Measurements from ENCODE around the gene CFAP410.
"Not testable (repeated sequence)": the region's sequence is repeated elsewhere in the genome, so short reads cannot be mapped to it uniquely, and the experiment has no call there.

CFAP410 gene

DNA sequence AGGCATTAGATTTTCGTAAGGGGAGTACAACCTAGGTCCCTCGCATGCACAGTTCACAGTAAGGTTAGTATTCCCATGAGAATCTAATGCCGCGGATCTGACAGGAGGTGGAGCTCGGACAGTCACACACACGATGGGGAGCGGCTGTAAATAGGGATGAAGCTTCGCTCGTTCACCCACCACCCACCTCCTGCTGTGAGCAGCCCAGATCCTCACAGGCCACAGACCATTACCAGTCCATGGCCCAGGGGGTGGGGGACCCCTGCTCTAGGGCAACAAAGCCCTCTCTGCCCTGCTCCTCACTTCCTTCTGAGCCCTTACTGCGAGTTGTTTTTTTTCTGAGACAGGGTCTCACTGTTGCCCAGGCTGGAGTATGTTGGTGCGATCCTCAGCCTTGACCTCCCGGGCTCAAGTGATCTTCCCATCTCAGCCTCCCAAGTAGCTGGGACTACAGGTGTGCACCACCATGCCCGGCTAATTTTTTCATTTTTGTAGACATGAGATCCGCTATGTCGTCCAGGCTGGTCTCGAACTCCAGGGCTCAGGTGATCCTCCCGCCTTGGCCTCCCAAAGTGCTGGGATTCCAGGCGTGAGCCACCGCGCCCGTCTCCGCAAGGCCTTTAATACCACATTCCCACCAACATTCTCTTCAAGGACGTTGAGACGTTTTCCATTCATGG lies 35.6 kb upstream of the CFAP410 start:
- Mint-ChIP-seq H3K4me1 (peaks cover 18% of the 10 kb centered on the region), H3K36me3 (peaks cover 6% of the 10 kb centered on the region), H3K9me3 (no peaks in the 10 kb centered on the region), H3K4me3 (peak overlapping the region; percentile 19), H3K27me3 (no peaks in the 10 kb centered on the region), H3K27ac (no peak overlapping the region)

- Mint-ChIP-seq H3K27me3 (no peaks in the 10 kb centered on the region), H3K36me3 (peaks cover 8% of the 10 kb centered on the region), H3K27ac (no peak overlapping the region), H3K4me3 (no peak overlapping the region), H3K4me1 (peaks cover 18% of the 10 kb centered on the region), H3K9me3 (no peaks in the 10 kb centered on the region)
Measured at GRCh38 chr21:44372616-44373015, 33.4 kb upstream of the CFAP410 start.

DNA sequence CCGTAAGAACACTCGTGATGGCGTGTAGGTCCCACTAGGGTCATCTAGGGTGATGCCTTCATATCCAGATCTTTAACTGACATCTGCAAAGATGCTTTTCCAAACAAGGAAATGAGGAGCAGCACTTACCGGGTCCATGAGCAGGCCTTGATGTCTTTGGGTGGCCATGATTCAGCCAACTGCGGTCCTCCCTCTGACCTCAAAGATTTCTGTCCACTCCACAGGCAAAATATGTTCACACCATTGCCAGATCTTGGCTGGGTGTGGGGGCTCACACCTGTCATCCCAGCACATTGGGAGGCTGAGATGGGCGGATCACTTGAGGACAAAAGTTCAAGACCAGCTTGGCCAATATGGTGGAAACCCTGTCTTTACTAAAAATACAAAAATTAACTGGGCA lies 32.4 kb upstream of the CFAP410 start:
- H3K4me1 Mint-ChIP-seq = peaks cover 18% of the 10 kb centered on the region
- H3K4me3 Mint-ChIP-seq = no peak overlapping the region
- no peak overlapping the region for H3K27ac Mint-ChIP-seq
- no peaks in the 10 kb centered on the region for H3K27me3 Mint-ChIP-seq
- H3K9me3 Mint-ChIP-seq = no peaks in the 10 kb centered on the region
- H3K36me3 Mint-ChIP-seq = peaks cover 8% of the 10 kb centered on the region

DNA sequence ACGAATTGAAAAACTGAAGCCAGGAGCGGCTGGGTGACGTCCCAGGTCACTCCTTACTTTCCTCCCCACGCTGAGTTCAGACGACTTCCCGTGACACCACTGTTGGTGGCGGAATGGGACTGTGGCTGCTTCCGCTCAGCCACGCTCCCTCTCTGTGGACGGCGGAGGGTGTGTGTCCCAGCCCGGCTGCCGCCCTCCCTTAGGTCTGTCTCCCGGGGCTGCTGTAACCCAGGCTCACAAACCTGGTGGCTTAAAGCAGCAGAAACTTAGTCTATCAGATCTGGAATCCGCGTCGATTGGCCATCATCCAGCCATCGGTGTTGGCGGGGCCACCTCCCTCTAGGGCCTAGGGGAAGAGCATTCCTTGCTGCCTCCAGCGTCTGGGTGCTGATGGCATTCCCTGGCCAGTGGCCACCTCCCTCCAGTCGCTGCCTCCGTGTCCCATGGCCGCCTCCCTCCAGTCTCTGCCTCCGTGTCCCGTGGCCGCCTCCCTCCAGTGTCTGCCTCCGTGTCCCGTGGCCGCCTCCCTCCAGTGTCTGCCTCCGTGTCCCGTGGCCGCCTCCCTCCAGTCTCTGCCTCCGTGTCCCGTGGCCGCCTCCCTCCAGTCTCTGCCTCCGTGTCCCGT lies 31.7 kb upstream of the CFAP410 start:
- Mint-ChIP-seq H3K9me3 (no peaks in the 10 kb centered on the region), H3K27ac (no peak overlapping the region), H3K27me3 (no peaks in the 10 kb centered on the region), H3K4me3 (no peak overlapping the region), H3K36me3 (peaks cover 8% of the 10 kb centered on the region), H3K4me1 (peaks cover 16% of the 10 kb centered on the region)

- H3K36me3 Mint-ChIP-seq = peaks cover 5% of the 10 kb centered on the region
- no peaks in the 10 kb centered on the region for H3K9me3 Mint-ChIP-seq
- H3K4me3 Mint-ChIP-seq = no peak overlapping the region
- no peaks in the 10 kb centered on the region for H3K27me3 Mint-ChIP-seq
- peaks cover 8% of the 10 kb centered on the region for H3K4me1 Mint-ChIP-seq
- H3K27ac Mint-ChIP-seq = no peak overlapping the region
Measured at GRCh38 chr21:44370027-44370735, 31.0 kb upstream of the CFAP410 start.

GRCh38 chr21:44368711-44369446 lies 29.7 kb upstream of the CFAP410 start:
- peaks cover 3% of the 10 kb centered on the region for H3K4me1 Mint-ChIP-seq

DNA sequence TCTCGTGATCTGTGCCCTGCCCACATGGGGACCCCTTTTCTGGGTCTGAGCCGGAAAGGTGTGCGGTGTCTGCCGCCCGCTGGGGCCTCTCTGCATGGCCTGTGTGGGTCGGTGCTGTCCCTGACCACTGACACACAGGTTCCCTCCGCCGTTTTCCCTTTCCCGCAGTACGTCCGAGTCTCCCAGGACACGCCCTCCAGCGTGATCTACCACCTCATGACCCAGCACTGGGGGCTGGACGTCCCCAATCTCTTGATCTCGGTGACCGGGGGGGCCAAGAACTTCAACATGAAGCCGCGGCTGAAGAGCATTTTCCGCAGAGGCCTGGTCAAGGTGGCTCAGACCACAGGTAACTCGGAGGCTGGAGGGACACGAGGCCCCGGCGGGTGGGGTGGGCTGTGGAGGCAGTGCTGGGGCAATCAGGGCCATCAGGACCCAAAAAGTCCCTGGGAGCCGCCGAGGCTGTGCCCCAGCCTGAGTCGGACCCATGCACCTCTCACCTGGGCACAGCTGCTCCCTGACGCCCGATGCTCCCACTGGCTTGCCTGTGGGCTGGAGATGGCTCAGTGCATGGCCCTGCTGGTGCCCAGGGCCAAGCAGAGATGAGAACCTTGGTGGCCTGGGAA lies 27.5 kb upstream of the CFAP410 start:
- Mint-ChIP-seq H3K4me1 (no peaks in the 10 kb centered on the region), H3K27ac (no peak overlapping the region), H3K4me3 (no peak overlapping the region), H3K36me3 (peaks cover 9% of the 10 kb centered on the region), H3K27me3 (no peaks in the 10 kb centered on the region), H3K9me3 (no peaks in the 10 kb centered on the region)

More at GRCh38 chr21:44368711-44369446, 29.7 kb upstream of the CFAP410 start:
- Mint-ChIP-seq H3K9me3 (no peaks in the 10 kb centered on the region), H3K27ac (no peak overlapping the region), H3K27me3 (no peaks in the 10 kb centered on the region), H3K36me3 (peaks cover 5% of the 10 kb centered on the region), H3K4me3 (no peak overlapping the region)

- H3K27me3 Mint-ChIP-seq = no peaks in the 10 kb centered on the region
- H3K36me3 Mint-ChIP-seq = peaks cover 9% of the 10 kb centered on the region
- H3K4me3 Mint-ChIP-seq = no peak overlapping the region
Measured at GRCh38 chr21:44365967-44366585, 26.9 kb upstream of the CFAP410 start.

GRCh38 chr21:44365251-44365966 lies 26.2 kb upstream of the CFAP410 start:
- no peaks in the 10 kb centered on the region for H3K27me3 Mint-ChIP-seq
- peaks cover 9% of the 10 kb centered on the region for H3K36me3 Mint-ChIP-seq
- H3K27ac Mint-ChIP-seq = no peak overlapping the region
- no peak overlapping the region for H3K4me3 Mint-ChIP-seq
- H3K9me3 Mint-ChIP-seq = no peaks in the 10 kb centered on the region
- no peaks in the 10 kb centered on the region for H3K4me1 Mint-ChIP-seq

More at GRCh38 chr21:44365967-44366585, 26.9 kb upstream of the CFAP410 start:
- Mint-ChIP-seq H3K9me3 (no peaks in the 10 kb centered on the region), H3K27ac (no peak overlapping the region), H3K4me1 (no peaks in the 10 kb centered on the region)

DNA sequence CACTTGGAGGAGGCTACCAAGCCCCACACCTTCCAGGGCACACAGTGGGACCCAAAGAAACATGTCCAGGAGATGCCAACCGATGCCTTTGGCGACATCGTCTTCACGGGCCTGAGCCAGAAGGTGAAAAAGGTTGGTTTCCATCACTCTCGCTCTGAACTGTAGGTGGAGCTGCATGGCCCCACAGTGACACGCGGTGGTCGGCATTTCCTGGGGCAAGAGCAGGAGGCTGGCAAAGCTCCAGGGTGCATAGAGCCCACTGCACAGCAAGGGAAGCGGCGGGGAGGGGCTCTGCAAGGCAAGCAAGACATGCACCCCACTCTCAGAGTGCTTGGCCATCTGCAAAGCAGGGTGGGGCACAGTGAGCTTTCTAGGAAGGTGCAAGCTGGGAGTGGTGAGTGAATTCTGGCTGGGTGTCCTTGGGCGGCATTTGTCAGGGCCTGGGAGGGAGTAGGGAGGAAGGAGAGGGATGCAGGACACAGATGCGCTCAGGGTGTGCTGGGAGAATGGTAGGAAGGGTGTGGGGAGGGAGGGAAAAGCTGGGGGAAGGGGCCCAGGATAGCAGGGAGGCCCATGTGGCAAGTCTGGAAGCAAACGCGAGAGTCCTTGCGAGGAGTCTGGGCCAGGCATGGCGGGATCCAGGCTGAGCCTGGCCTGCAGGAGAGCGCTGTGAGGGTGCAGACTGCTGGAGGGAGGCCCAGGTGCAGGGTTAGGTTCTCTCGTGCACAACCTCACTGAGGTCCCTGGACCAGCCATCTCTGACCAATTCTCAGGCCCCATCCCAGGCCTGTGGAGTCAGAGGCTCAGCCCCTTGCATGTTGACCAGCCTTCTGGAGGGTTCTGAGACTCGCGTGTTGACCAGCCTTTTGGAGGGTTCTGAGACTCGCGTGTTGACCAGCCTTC lies 25.2 kb upstream of the CFAP410 start:
- Mint-ChIP-seq H3K36me3 (peaks cover 9% of the 10 kb centered on the region), H3K27ac (no peak overlapping the region), H3K4me1 (peaks cover 5% of the 10 kb centered on the region), H3K27me3 (no peaks in the 10 kb centered on the region), H3K9me3 (no peaks in the 10 kb centered on the region), H3K4me3 (no peak overlapping the region)

DNA sequence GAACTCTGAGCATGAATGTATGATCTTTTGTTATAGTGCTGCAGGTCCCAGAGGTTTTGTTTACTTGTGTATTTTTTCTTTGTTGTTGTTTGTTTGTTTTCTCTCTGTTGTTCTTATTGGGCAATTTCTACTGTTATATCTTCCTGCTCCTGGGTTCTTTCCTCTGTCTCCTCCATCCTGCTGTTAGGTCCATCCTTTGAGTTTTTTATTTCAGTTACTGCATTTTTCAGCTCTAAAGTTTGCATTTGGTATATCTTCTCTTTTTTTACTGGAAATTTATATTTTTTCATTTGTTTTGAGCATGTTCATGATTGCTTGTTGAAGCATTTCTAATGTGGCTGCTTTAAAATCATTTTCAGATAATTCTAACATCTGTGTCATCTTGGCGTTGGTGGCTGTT lies 24.1 kb upstream of the CFAP410 start:
- Mint-ChIP-seq H3K36me3 (peaks cover 9% of the 10 kb centered on the region), H3K27me3 (no peaks in the 10 kb centered on the region), H3K4me3 (no peak overlapping the region), H3K27ac (no peak overlapping the region), H3K9me3 (no peaks in the 10 kb centered on the region), H3K4me1 (peaks cover 5% of the 10 kb centered on the region)

- not testable (repeated sequence) for H3K4me1 Mint-ChIP-seq, H3K27me3 Mint-ChIP-seq, H3K4me3 Mint-ChIP-seq, H3K36me3 Mint-ChIP-seq, H3K27ac Mint-ChIP-seq, H3K9me3 Mint-ChIP-seq
Measured at GRCh38 chr21:44361903-44362302, 22.7 kb upstream of the CFAP410 start.

- Mint-ChIP-seq H3K36me3 (peaks cover 6% of the 10 kb centered on the region), H3K4me3 (no peak overlapping the region), H3K4me1 (peaks cover 24% of the 10 kb centered on the region), H3K27me3 (no peaks in the 10 kb centered on the region), H3K9me3 (no peaks in the 10 kb centered on the region), H3K27ac (no peak overlapping the region)
Measured at GRCh38 chr21:44360159-44360558, 21.0 kb upstream of the CFAP410 start.

GRCh38 chr21:44359396-44359795 lies 20.2 kb upstream of the CFAP410 start:
- Mint-ChIP-seq H3K27me3 (no peaks in the 10 kb centered on the region), H3K27ac (no peak overlapping the region), H3K4me1 (peaks cover 31% of the 10 kb centered on the region), H3K36me3 (peaks cover 6% of the 10 kb centered on the region), H3K9me3 (no peaks in the 10 kb centered on the region), H3K4me3 (no peak overlapping the region)

All from activated naive CD4-positive, alpha-beta T cell treated with anti-CD3 and anti-CD28 coated beads, Interleukin-2, amount 50 U/mL, for 24 hours (primary cell).